CD14-positive monocyte (primary cell): Measurements from ENCODE around the gene NDUFA8. TPM values are rescaled to one million over a fixed set of nuclear protein-coding genes. Genes with fewer than 3 reads are reported as not detected.

Source experiments
- DNase-seq, 3 donors: peaks; one replicate each; pipeline ENCODE4 v3.0.0-alpha.2; 2011 to 2022
- H2AFZ ChIP-seq: 2 replicates; pipeline ENCODE4 v1.6.0; 2012; ENCODE audit warnings: mild to moderate bottlenecking, low read depth, low read length, inconsistent platforms; ENCODE audit not compliant: insufficient read depth, poor library complexity, severe bottlenecking
- H3K27ac ChIP-seq, 2 donors: 1 replicate in 1 of 2; 2 replicates in 1 of 2; pipeline ENCODE4 v1.5.1; 2012 to 2013; ENCODE audit warnings: low read length in 2 of 2, control low read depth in 1 of 2, inconsistent platforms in 1 of 2, low read depth in 1 of 2, mild to moderate bottlenecking in 1 of 2
- H3K27me3 ChIP-seq, 2 donors: one replicate each; pipeline versions ENCODE4 v1.6.0 to v1.6.1; 2011 to 2013; ENCODE audit warnings: low read length in 2 of 2; ENCODE audit not compliant: control insufficient read depth in 2 of 2, insufficient read depth in 2 of 2
- H3K36me3 ChIP-seq, 2 donors: replicated peaks in 1 of 2; 1 replicate in 1 of 2; 2 replicates in 1 of 2; pipeline versions ENCODE4 v1.5.1 to v1.6.1; 2012 to 2013; ENCODE audit warnings: low read length in 2 of 2, control low read depth in 1 of 2, inconsistent platforms in 1 of 2, mild to moderate bottlenecking in 1 of 2; ENCODE audit not compliant: insufficient read depth in 2 of 2, control insufficient read depth in 1 of 2
- H3K4me1 ChIP-seq, 2 donors: 1 replicate in 1 of 2; 2 replicates in 1 of 2; pipeline versions ENCODE4 v1.5.1 to v1.6.1; 2012 to 2013; ENCODE audit warnings: low read length in 2 of 2, control low read depth in 1 of 2, inconsistent platforms in 1 of 2, mild to moderate bottlenecking in 1 of 2, moderate library complexity in 1 of 2; ENCODE audit not compliant: insufficient read depth in 2 of 2, control insufficient read depth in 1 of 2
- H3K4me2 ChIP-seq: replicated peaks from 2 replicates; pipeline ENCODE3; 2012; ENCODE audit warnings: low read length, moderate library complexity, mild to moderate bottlenecking; ENCODE audit not compliant: poor library complexity, severe bottlenecking; ENCODE audit errors: extremely low read depth
- H3K4me3 ChIP-seq, 3 experiments: fragments of 200-600 bp in 1 of 3; sonication (generic) in 1 of 3; replicated peaks in 1 of 3; 1 replicate in 2 of 3; 2 replicates in 1 of 3; pipeline ENCODE4 v1.5.1; 2011 to 2013; ENCODE audit warnings: low read length in 3 of 3, mild to moderate bottlenecking in 3 of 3, control low read depth in 2 of 3, low read depth in 2 of 3, inconsistent platforms in 1 of 3, moderate library complexity in 1 of 3
- H3K79me2 ChIP-seq: 2 replicates; pipeline ENCODE4 v1.6.0; 2012; ENCODE audit warnings: mild to moderate bottlenecking, control low read depth, inconsistent platforms, low read length, moderate library complexity; ENCODE audit not compliant: insufficient read depth
- H3K9ac ChIP-seq: 2 replicates; pipeline ENCODE4 v1.6.0; 2017; ENCODE audit warnings: low read length, mild to moderate bottlenecking; ENCODE audit not compliant: insufficient read depth, poor library complexity, severe bottlenecking
- H3K9me3 ChIP-seq, 2 donors: replicated peaks in 1 of 2; 1 replicate in 1 of 2; 2 replicates in 1 of 2; pipeline versions ENCODE4 v1.5.1 to v1.6.1; 2012 to 2013; ENCODE audit warnings: low read length in 2 of 2, control low read depth in 1 of 2; ENCODE audit not compliant: control insufficient read depth in 1 of 2, insufficient read depth in 1 of 2
- H4K20me1 ChIP-seq: 2 replicates; pipeline ENCODE4 v1.6.0; 2012; ENCODE audit warnings: mild to moderate bottlenecking, low read length, control low read depth, moderate library complexity; ENCODE audit not compliant: insufficient read depth
- H3K27ac Mint-ChIP-seq, 7 donors: one replicate each; pipeline ENCODE4 v1.8.0; 2020; ENCODE audit warnings: mild to moderate bottlenecking in 7 of 7, mixed read lengths in 7 of 7, moderate library complexity in 6 of 7, inconsistent platforms in 2 of 7
- H3K27me3 Mint-ChIP-seq, 3 donors: one replicate each; pipeline ENCODE4 v1.8.0; 2021 to 2022; ENCODE audit warnings: low read depth in 3 of 3, mild to moderate bottlenecking in 3 of 3, mixed read lengths in 3 of 3, moderate library complexity in 3 of 3, inconsistent platforms in 1 of 3
- H3K36me3 Mint-ChIP-seq, 2 donors: one replicate each; pipeline ENCODE4 v1.8.0; 2020; ENCODE audit warnings: mixed read lengths in 2 of 2, inconsistent platforms in 1 of 2, mild to moderate bottlenecking in 1 of 2
- H3K4me1 Mint-ChIP-seq: one replicate; pipeline ENCODE4 v1.8.0; 2020; ENCODE audit warnings: mild to moderate bottlenecking, mixed read lengths
- H3K4me3 Mint-ChIP-seq, 2 donors: one replicate each; pipeline ENCODE4 v1.8.0; 2020; ENCODE audit warnings: mild to moderate bottlenecking in 2 of 2, mixed read lengths in 2 of 2, moderate library complexity in 1 of 2
- H3K9me3 Mint-ChIP-seq, 7 donors: one replicate each; pipeline ENCODE4 v1.8.0; 2020 to 2022; ENCODE audit warnings: mixed read lengths in 7 of 7, mild to moderate bottlenecking in 6 of 7, moderate library complexity in 6 of 7, inconsistent platforms in 2 of 7
- WGBS: methylation state at CpG from one replicate; pipeline ENCODE4 v1.1.5; 2013; ENCODE audit warnings: missing lambda C conversion rate; ENCODE audit not compliant: insufficient coverage; 5-methylcytosine and 5-hydroxymethylcytosine counted together
- intact Hi-C, 2 donors: fragments of 100-400 bp; cut with micrococcal nuclease; formaldehyde crosslinking; loops; one replicate each; pipeline versions ENCODE4 v1.15.0 to v1.15.1; 2023
- polyA plus RNA-seq, 3 donors: library from polyadenylated mRNA; depleted of rRNA in 1 of 3; unstranded in 2 of 3; stranded (reverse) in 1 of 3; fragments of 300-500 nt in 2 of 3; fragments of >200 nt in 1 of 3; fragmentation: Illumina TruSeq in 2 of 3; gene quantifications; 1 replicate in 2 of 3; 2 replicates in 1 of 3; pipeline ENCODE4 v1.2.3, GENCODE V29; 2012 to 2021
- TF ChIP-seq, protein P1 (sequence below): fragments of 200-600 bp; IDR thresholded peaks from one replicate; pipeline ENCODE4 v1.8.0; 2022; ENCODE audit warnings: antibody characterized with exemption, mild to moderate bottlenecking

Gene NDUFA8
- polyA plus RNA-seq, 3 donors: 19.6 to 71.2 (median 63.5) TPM

DNA sequence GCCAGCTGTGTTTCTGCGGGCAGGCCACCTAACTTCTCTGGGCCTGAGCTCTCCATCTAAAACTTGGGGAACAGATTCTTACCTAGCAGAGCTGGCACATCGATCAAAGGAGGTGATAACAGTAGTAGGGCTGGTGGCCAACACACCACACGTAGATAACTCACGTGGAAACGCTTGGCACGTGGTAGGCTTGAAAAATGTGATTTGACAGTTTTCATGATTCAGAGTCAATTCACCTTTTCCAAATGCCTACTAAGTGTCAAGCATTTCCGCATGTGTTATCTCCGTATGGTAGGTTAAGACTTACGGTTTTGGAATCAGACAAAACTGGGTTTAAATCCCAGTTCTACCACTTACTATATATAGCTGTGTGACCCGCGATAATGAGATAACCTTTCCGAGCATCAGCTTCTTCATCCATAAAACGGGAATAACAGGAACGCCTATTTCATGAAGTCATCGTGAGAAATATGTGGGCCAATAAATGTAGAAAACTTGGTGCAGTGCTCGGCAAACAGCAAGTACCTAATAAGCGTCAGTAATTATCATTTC lies 25.5 kb downstream of the NDUFA8 start:
- DNase-seq: no peak
- Histone ChIP-seq H3K36me3 (no peaks in the 10 kb centered on the region), H3K4me3 (no peak overlapping the region), H3K4me1 (no peaks in the 10 kb centered on the region), H2AFZ (no peak overlapping the region), H3K27ac (no peak overlapping the region), H3K27me3 (peaks cover 0 to 4% of the 10 kb centered on the region in 2 donors), H3K79me2 (no peaks in the 10 kb centered on the region), H3K9me3 (no peaks in the 10 kb centered on the region), H4K20me1 (no peaks in the 10 kb centered on the region), H3K4me2 (no peak overlapping the region), H3K9ac (no peak overlapping the region)
- Mint-ChIP-seq H3K36me3 (no peaks in the 10 kb centered on the region), H3K27ac (no peak overlapping the region), H3K4me3 (no peak overlapping the region), H3K27me3 (peaks cover 4 to 13% (median 9%) of the 10 kb centered on the region in 3 donors), H3K9me3 (peaks cover 0 to under 1% (median 0%) of the 10 kb centered on the region in 7 donors), H3K4me1 (no peaks in the 10 kb centered on the region)
- TF ChIP-seq, protein P1, sequence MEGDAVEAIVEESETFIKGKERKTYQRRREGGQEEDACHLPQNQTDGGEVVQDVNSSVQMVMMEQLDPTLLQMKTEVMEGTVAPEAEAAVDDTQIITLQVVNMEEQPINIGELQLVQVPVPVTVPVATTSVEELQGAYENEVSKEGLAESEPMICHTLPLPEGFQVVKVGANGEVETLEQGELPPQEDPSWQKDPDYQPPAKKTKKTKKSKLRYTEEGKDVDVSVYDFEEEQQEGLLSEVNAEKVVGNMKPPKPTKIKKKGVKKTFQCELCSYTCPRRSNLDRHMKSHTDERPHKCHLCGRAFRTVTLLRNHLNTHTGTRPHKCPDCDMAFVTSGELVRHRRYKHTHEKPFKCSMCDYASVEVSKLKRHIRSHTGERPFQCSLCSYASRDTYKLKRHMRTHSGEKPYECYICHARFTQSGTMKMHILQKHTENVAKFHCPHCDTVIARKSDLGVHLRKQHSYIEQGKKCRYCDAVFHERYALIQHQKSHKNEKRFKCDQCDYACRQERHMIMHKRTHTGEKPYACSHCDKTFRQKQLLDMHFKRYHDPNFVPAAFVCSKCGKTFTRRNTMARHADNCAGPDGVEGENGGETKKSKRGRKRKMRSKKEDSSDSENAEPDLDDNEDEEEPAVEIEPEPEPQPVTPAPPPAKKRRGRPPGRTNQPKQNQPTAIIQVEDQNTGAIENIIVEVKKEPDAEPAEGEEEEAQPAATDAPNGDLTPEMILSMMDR: no peak
- WGBS: 100% methylated on average over 3 of the region's 17 CpGs
- intact Hi-C loops: no loop called here

DNA sequence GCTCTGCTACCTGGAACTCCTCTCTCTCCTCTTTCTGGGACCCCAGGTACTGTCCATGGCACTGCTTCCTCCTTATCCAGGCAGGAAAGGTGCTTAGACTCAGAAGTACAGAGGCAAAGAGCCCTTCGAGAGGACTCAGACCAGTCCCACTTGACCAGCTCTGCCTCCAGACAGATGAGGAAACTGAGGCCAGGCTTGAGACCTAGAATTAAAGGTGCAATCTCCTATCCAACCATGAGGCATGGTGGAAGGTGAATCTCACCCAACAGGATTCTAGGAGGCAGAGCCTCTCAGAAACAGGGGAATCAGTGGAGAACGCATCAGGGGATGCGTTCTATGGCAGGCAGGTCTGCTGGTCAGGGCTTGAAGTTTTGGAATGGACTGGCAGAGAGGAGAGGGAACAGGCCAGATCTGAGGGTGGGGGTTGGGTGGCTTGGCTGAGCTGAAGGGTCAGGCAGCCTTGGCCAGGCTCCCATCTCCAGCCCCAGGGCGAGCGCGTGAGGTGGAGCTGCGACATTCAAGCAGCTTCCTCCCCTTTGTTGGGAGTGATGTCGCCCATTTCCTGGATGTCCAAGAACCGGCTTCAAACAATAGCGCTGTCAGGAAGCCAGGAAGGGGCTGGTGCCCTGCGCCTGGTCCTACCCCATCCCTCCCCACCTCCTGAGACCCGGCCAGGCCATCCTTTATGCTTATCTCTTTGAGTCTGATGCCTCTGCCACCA lies 26.2 kb downstream of the NDUFA8 start:
- Histone ChIP-seq H3K9ac (no peak overlapping the region), H3K27ac (no peak overlapping the region), H3K36me3 (no peaks in the 10 kb centered on the region), H3K9me3 (no peaks in the 10 kb centered on the region), H2AFZ (no peak overlapping the region), H3K4me1 (no peaks in the 10 kb centered on the region), H3K79me2 (no peaks in the 10 kb centered on the region), H3K27me3 (peaks cover 0 to 4% of the 10 kb centered on the region in 2 donors), H4K20me1 (no peaks in the 10 kb centered on the region), H3K4me2 (no peak overlapping the region), H3K4me3 (no peak overlapping the region)
- Mint-ChIP-seq H3K4me1 (no peaks in the 10 kb centered on the region), H3K27me3 (peaks cover 4 to 15% (median 11%) of the 10 kb centered on the region in 3 donors), H3K27ac (no peak overlapping the region), H3K4me3 (no peak overlapping the region), H3K36me3 (no peaks in the 10 kb centered on the region), H3K9me3 (no peaks in the 10 kb centered on the region)
- no peak for DNase-seq
- WGBS: 92% methylated on average over 7 of the region's 12 CpGs
- intact Hi-C loops: no loop called here
- TF ChIP-seq, protein P1: no peak
